Esophagus squamous epithelium (tissue), 4 donors: Measurements from ENCODE around the gene PHKG2.

ENCODE experiments used
- POLR2A ChIP-seq, 4 donors: fragments of 450-650 bp; IDR thresholded peaks; one replicate each; pipeline ENCODE4 v1.6.1; 2017; ENCODE audit warnings: antibody characterized with exemption in 4 of 4, mild to moderate bottlenecking in 4 of 4, moderate library complexity in 3 of 4
- TF ChIP-seq, protein P1 (sequence below), 6 experiments: fragments of 450-650 bp in 4 of 6; fragments of 200-600 bp in 2 of 6; sonication (generic) in 2 of 6; IDR thresholded peaks; one replicate each; pipeline ENCODE4 v1.5.1; 2016 to 2019; ENCODE audit warnings: antibody characterized with exemption in 6 of 6, mild to moderate bottlenecking in 4 of 6, moderate library complexity in 4 of 6

- TF ChIP-seq, protein P1, sequence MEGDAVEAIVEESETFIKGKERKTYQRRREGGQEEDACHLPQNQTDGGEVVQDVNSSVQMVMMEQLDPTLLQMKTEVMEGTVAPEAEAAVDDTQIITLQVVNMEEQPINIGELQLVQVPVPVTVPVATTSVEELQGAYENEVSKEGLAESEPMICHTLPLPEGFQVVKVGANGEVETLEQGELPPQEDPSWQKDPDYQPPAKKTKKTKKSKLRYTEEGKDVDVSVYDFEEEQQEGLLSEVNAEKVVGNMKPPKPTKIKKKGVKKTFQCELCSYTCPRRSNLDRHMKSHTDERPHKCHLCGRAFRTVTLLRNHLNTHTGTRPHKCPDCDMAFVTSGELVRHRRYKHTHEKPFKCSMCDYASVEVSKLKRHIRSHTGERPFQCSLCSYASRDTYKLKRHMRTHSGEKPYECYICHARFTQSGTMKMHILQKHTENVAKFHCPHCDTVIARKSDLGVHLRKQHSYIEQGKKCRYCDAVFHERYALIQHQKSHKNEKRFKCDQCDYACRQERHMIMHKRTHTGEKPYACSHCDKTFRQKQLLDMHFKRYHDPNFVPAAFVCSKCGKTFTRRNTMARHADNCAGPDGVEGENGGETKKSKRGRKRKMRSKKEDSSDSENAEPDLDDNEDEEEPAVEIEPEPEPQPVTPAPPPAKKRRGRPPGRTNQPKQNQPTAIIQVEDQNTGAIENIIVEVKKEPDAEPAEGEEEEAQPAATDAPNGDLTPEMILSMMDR (IDR thresholded peaks at IDR 0.05): no peak
- no peak for TF ChIP-seq POLR2A (IDR thresholded peaks at IDR 0.05)
Observed at GRCh38 chr16:30743716-30744115, 4.5 kb upstream of the PHKG2 start.
